Lung (tissue), 12 donors: ENCODE measurements around the gene PHGDH. TPM values are rescaled to one million over a fixed set of nuclear protein-coding genes. Genes with fewer than 3 reads are reported as not detected.

Experiments used
- ATAC-seq: fragments of 200-7000 bp; cut with Tn5 transposase; one replicate; pipeline ENCODE4 v1.9.1; 2020; ENCODE audit warnings: moderate number of reproducible peaks; ENCODE audit not compliant: insufficient read depth, low FRiP score
- DNase-seq, 3 donors: peaks; one replicate each; pipeline ENCODE4 v3.0.0-alpha.2; 2013 to 2017
- H3K27ac ChIP-seq, 2 donors: one replicate each; pipeline ENCODE4 v1.5.1; 2013; ENCODE audit warnings: mild to moderate bottlenecking in 2 of 2, moderate library complexity in 2 of 2, control low read depth in 1 of 2, inconsistent platforms in 1 of 2, low read depth in 1 of 2, low read length in 1 of 2
- H3K27me3 ChIP-seq, 3 donors: one replicate each; pipeline ENCODE4 v1.5.1; 2013; ENCODE audit warnings: low read length in 2 of 3; ENCODE audit not compliant: control insufficient read depth in 3 of 3, insufficient read depth in 3 of 3
- H3K36me3 ChIP-seq, 4 donors: one replicate each; pipeline ENCODE4 v1.5.1; 2013; ENCODE audit warnings: low read length in 4 of 4, mild to moderate bottlenecking in 1 of 4, moderate library complexity in 1 of 4; ENCODE audit not compliant: control insufficient read depth in 4 of 4, insufficient read depth in 4 of 4
- H3K4me1 ChIP-seq, 5 donors: one replicate each; pipeline ENCODE4 v1.5.1; 2013; ENCODE audit warnings: low read length in 5 of 5, mild to moderate bottlenecking in 2 of 5, moderate library complexity in 1 of 5; ENCODE audit not compliant: control insufficient read depth in 5 of 5, insufficient read depth in 5 of 5
- H3K4me3 ChIP-seq: one replicate; pipeline ENCODE4 v1.5.1; 2013; ENCODE audit warnings: mild to moderate bottlenecking, control low read depth, moderate library complexity
- H3K9ac ChIP-seq, 2 donors: one replicate each; pipeline ENCODE4 v1.5.1; 2013; ENCODE audit warnings: low read length in 2 of 2, control low read depth in 1 of 2; ENCODE audit not compliant: insufficient read depth in 1 of 2
- H3K9me3 ChIP-seq, 4 donors: one replicate each; pipeline ENCODE4 v1.5.1; 2013; ENCODE audit warnings: low read length in 3 of 4, mild to moderate bottlenecking in 1 of 4, moderate library complexity in 1 of 4; ENCODE audit not compliant: control insufficient read depth in 4 of 4, insufficient read depth in 3 of 4
- CTCF ChIP-seq: IDR thresholded peaks from 2 replicates; pipeline ENCODE4 v1.5.1; 2012; ENCODE audit warnings: mild to moderate bottlenecking; ENCODE audit errors: control extremely low read depth, extremely low read depth
- WGBS, 2 donors: extraction: QIAGEN DNeasy Blood & Tissue Kit; methylation state at CpG; one replicate each; pipeline ENCODE4 v1.1.7; 2013; 5-methylcytosine and 5-hydroxymethylcytosine counted together
- polyA plus RNA-seq, 2 donors: library from polyadenylated mRNA; stranded (reverse); fragments of 200-250 nt; gene quantifications; one replicate each; pipeline ENCODE4 v1.2.1, GENCODE V29; 2013
- total RNA-seq, 2 donors: library from RNA; depleted of rRNA in 1 of 2; stranded (reverse); fragments of >200 nt in 1 of 2; gene quantifications; one replicate each; pipeline ENCODE4 v1.2.1, GENCODE V29; 2014 to 2021
- donor health status: control.
- donor health status: control.
- donor health status: Bipolar disorder and iron deficiency.
- donor health status: healthy.
- donor health status: DM: yes; HTN: yes; CAD: no.

The PHGDH gene
- total and polyA plus RNA-seq, 4 donors, result 28.8 to 133 (median 34.2) TPM

DNA sequence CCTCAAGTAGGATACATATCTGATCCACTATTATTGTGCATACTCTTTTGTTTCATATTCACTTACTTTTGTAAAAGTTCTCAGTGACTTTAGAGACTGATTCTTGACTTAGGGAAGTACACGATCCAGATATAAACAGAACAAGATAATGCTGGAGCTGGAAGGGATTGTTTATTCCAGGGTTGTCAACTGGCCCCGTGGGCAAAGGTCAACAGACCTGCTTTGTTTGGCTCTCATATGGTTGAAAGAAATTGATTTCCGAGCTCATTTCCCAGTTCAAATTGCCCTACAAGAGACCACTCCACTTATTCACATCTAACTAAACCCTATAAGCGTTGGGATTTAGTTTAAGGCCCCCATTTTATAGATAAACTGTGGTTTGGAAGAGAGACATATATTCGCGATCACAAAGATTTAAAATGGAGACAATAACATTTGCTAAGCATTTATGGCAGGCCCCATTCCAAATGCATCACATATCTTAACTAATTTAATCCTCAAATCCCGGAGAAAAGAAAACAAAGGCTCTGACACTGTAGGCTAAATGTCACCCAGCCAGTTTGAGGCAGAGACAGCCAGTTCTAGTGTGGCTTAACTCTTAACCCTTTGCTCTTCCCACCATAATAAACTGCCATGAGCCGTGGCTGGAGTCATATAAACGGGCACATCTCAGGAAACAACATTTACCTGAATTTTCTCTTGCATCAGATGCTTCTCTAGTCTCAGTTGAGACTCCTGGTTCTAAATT, 78.9 kb downstream of the PHGDH start:
- 66 to 77% methylated on average over 9 of the region's 9 CpGs for WGBS, 2 donors
- no peaks in the 10 kb centered on the region for H3K36me3 ChIP-seq
- no peak for ATAC-seq
- H3K27ac ChIP-seq, result no peak overlapping the region
- H3K4me3 ChIP-seq, result no peak overlapping the region
- H3K9me3 ChIP-seq, result no peaks in the 10 kb centered on the region
- H3K27me3 ChIP-seq, result no peaks in the 10 kb centered on the region
- DNase-seq, result no peak
- no peak overlapping the region for H3K9ac ChIP-seq
- TF ChIP-seq CTCF, result no peak
- peaks cover 0 to 33% (median 15%) of the 10 kb centered on the region in 5 donors for H3K4me1 ChIP-seq

DNA sequence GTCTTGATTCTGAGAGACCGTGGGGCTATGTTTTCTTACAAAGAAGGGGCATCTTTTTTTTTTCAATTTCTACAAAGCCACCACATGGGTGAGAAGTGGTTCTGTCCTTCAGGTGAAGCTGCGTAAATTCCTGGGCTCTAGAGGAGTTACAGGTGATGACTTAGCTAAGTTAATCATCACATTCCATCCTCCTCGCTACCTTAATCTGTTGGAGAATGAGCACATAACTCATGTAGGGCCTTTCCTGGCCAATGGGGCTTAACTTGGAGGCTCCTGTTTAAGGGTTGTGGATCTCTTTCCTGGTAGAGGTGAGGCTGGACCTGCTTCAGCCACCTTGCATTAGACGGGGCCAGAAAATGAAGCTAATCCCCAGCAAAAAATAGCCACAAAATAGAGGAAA, 79.6 kb downstream of the PHGDH start:
- H3K27ac ChIP-seq, result no peak overlapping the region
- peaks cover 0 to 36% (median 16%) of the 10 kb centered on the region in 5 donors for H3K4me1 ChIP-seq
- H3K36me3 ChIP-seq, result no peaks in the 10 kb centered on the region
- H3K9ac ChIP-seq, result no peak overlapping the region
- 94 to 96% methylated on average over 4 of the region's 4 CpGs for WGBS, 2 donors
- no peak overlapping the region for H3K4me3 ChIP-seq
- no peaks in the 10 kb centered on the region for H3K9me3 ChIP-seq
- no peaks in the 10 kb centered on the region for H3K27me3 ChIP-seq
- no peak for TF ChIP-seq CTCF
- no peak for ATAC-seq
- no peak for DNase-seq

Other genes with a start within 250 kb of the PHGDH start
- gene HSD3B1, start 204.7 kb upstream of the PHGDH start, total RNA-seq, result not detected
- gene HSD3B1, start 204.7 kb upstream of the PHGDH start, polyA plus RNA-seq, result not detected
- gene ZNF697, start 63.7 kb upstream of the PHGDH start, total RNA-seq, result 10 to 100 TPM in 1 of 2 donors, 1 to 10 TPM in 1; 6.1 to 22.2 TPM
- 1 to 10 TPM; 2.3 to 3.9 TPM for gene ZNF697, start 63.7 kb upstream of the PHGDH start, polyA plus RNA-seq
- under 1 TPM; 0.28 to 0.52 TPM for gene HMGCS2, start 57.0 kb downstream of the PHGDH start, total RNA-seq
- gene HMGCS2, start 57.0 kb downstream of the PHGDH start, polyA plus RNA-seq, result 1 to 10 TPM in 1 of 2 donors, not detected in 1; 4.2 TPM
- not detected for gene REG4, start 99.5 kb downstream of the PHGDH start, total RNA-seq
- gene REG4, start 99.5 kb downstream of the PHGDH start, polyA plus RNA-seq, result under 1 TPM in 1 of 2 donors, not detected in 1; 0.08 TPM
- gene ADAM30, start 184.6 kb downstream of the PHGDH start, total RNA-seq, result not detected
- gene ADAM30, start 184.6 kb downstream of the PHGDH start, polyA plus RNA-seq, result not detected